AG09319 (cell line): ENCODE measurements around the gene NDST1.

ENCODE experiments used
- DNase-seq: peaks from one replicate; pipeline ENCODE4 v3.0.0-alpha.2; 2010; ENCODE audit warnings: low read depth; ENCODE audit errors: extremely low read depth
- CTCF ChIP-seq: IDR thresholded peaks from 2 replicates; pipeline ENCODE4 v1.5.1; 2011; ENCODE audit warnings: low read depth, mild to moderate bottlenecking, inconsistent platforms, low read length, moderate library complexity

Gene NDST1

GRCh38 chr5:150599281-150599680, 91.3 kb downstream of the NDST1 start:
- no peak for TF ChIP-seq CTCF

GRCh38 chr5:150599917-150600511, 92.1 kb downstream of the NDST1 start:
- TF ChIP-seq CTCF, result no peak
- no peak for DNase-seq

More at GRCh38 chr5:150599281-150599680, 91.3 kb downstream of the NDST1 start:
- no peak for DNase-seq

- no peak for TF ChIP-seq CTCF
- no peak for DNase-seq
These were observed 92.9 kb downstream of the NDST1 start for GRCh38 chr5:150600616-150601490.

- no peak for TF ChIP-seq CTCF
- no peak for DNase-seq
These were observed 93.8 kb downstream of the NDST1 start for GRCh38 chr5:150601491-150602345.

- no peak for TF ChIP-seq CTCF
- DNase-seq, result no peak
These were observed 95.1 kb downstream of the NDST1 start for GRCh38 chr5:150603052-150603451.

GRCh38 chr5:150603491-150603890, 95.6 kb downstream of the NDST1 start:
- no peak for TF ChIP-seq CTCF
- DNase-seq, result no peak
